Mononuclear cell (primary cell): ENCODE data around the gene CUTA. TPM values are rescaled to one million over a fixed set of nuclear protein-coding genes. Genes with fewer than 3 reads are reported as not detected.

Experiments
- H3K27me3 ChIP-seq: 2 replicates; pipeline ENCODE4 v1.6.0; 2011; ENCODE audit warnings: low read length, control low read depth; ENCODE audit not compliant: insufficient read depth
- H3K4me1 ChIP-seq: 2 replicates; pipeline ENCODE4 v1.5.1; 2011; ENCODE audit warnings: mild to moderate bottlenecking, low read length, control low read depth; ENCODE audit not compliant: insufficient read depth
- H3K4me3 ChIP-seq: 2 replicates; pipeline ENCODE4 v1.5.1; 2011; ENCODE audit warnings: mild to moderate bottlenecking, low read length, moderate library complexity
- H3K9me3 ChIP-seq: 2 replicates; pipeline ENCODE4 v1.5.1; 2011; ENCODE audit warnings: low read depth, mild to moderate bottlenecking, control low read depth, low read length
- total RNA-seq: library from RNA; depleted of rRNA; stranded (reverse); fragments of >200 nt; gene quantifications from one replicate; pipeline ENCODE4 v1.2.3, GENCODE V29; 2012

CUTA gene
- total RNA-seq, 1 donor = 66.3 TPM

- Histone ChIP-seq H3K9me3 (no peaks in the 10 kb centered on the region), H3K27me3 (no peaks in the 10 kb centered on the region), H3K4me3 (no peak overlapping the region), H3K4me1 (peaks cover 36% of the 10 kb centered on the region)
Observed at GRCh38 chr6:33443619-33444504, 26.0 kb upstream of the CUTA start.

- H3K4me3 ChIP-seq = no peak overlapping the region
- no peaks in the 10 kb centered on the region for H3K9me3 ChIP-seq
- no peaks in the 10 kb centered on the region for H3K27me3 ChIP-seq
- peaks cover 32% of the 10 kb centered on the region for H3K4me1 ChIP-seq
Observed at GRCh38 chr6:33443025-33443424, 25.1 kb upstream of the CUTA start.

DNA sequence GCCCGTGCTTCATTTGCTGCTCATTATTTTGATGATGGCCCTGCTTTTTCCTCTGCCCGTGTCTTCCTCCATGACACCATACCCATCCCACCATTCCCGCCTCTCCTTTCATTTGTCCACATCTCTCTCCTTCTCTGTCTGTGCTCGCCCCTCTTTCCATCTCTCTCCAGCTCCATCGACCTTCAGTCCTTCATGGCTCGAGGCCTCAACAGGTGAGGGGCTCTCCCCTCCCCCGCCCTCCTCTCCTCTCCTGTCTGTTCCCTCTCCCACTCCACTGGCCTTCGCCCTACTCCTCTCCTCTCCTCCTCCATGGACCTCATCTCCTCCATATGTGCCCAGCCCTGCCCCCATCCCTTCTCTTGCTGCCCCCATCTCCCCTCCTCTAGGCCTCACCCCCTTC lies 24.4 kb upstream of the CUTA start:
- Histone ChIP-seq H3K27me3 (no peaks in the 10 kb centered on the region), H3K9me3 (no peaks in the 10 kb centered on the region), H3K4me3 (no peak overlapping the region), H3K4me1 (peaks cover 32% of the 10 kb centered on the region)

DNA sequence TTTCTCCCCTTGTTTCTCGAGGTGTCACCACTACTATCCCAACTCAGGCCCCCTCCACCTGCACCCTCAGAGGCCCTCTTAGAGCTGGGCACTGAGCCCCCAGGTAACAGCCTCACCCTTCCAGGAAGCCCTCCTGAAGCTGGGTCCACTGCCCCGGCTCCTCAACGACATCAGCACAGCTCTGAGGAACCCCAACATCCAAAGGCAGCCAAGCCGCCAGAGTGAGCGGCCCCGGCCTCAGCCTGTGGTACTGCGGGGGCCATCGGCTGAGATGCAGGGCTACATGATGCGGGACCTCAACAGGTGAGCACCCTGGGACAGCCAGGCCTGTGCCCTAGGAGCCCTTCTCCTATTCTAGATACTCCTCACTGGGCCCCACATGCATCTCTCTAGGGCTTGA lies 23.6 kb upstream of the CUTA start:
- no peaks in the 10 kb centered on the region for H3K9me3 ChIP-seq
- H3K4me3 ChIP-seq = no peak overlapping the region
- H3K27me3 ChIP-seq = no peaks in the 10 kb centered on the region
- H3K4me1 ChIP-seq = peaks cover 26% of the 10 kb centered on the region

GRCh38 chr6:33440649-33441309 lies 22.9 kb upstream of the CUTA start:
- H3K27me3 ChIP-seq = no peaks in the 10 kb centered on the region

GRCh38 chr6:33439956-33440648 lies 22.2 kb upstream of the CUTA start:
- H3K27me3 ChIP-seq = no peaks in the 10 kb centered on the region
- no peaks in the 10 kb centered on the region for H3K9me3 ChIP-seq
- no peak overlapping the region for H3K4me3 ChIP-seq
- peaks cover 12% of the 10 kb centered on the region for H3K4me1 ChIP-seq

More at GRCh38 chr6:33440649-33441309, 22.9 kb upstream of the CUTA start:
- Histone ChIP-seq H3K4me1 (peaks cover 19% of the 10 kb centered on the region), H3K4me3 (no peak overlapping the region), H3K9me3 (no peaks in the 10 kb centered on the region)

DNA sequence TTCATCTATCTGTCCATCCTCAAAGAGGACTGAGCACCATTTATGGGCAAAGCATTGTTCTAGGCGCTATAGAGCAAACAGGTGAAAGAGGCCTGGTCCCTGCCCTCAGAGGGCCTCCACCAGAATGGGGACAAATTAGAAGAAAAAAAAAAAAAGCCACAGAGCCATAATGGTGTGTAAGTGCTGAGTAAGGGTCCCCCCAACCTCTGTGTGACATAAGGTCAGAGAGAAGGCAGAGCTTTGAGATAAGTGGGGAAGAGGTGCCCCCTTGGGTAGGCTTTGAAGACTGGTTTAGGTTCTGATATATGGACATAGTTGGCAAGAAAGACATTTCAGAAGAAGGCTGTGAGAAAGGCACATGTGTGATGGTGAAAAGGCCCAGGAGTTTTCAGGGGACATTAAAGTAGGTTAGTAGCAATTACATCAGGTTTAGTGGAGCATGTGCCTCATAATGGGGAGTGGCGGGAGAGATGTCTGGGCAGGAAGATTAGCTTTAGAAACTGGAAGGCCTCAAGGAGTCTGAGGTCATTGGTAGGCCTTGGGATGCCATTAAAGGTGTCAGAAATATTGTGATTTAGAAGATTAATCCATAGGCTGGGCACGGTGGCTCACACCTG lies 21.2 kb upstream of the CUTA start:
- H3K4me1 ChIP-seq = peaks cover 2% of the 10 kb centered on the region
- no peaks in the 10 kb centered on the region for H3K27me3 ChIP-seq
- H3K4me3 ChIP-seq = no peak overlapping the region
- no peaks in the 10 kb centered on the region for H3K9me3 ChIP-seq

DNA sequence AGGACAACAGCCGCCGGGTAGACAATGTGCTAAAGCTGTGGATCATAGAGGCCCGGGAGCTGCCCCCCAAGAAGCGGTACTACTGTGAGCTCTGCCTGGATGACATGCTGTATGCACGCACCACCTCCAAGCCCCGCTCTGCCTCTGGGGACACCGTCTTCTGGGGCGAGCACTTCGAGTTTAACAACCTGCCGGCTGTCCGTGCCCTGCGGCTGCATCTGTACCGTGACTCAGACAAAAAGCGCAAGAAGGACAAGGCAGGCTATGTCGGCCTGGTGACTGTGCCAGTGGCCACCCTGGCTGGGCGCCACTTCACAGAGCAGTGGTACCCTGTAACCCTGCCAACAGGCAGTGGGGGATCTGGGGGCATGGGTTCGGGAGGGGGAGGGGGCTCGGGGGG lies 19.8 kb upstream of the CUTA start:
- H3K4me1 ChIP-seq = peaks cover 7% of the 10 kb centered on the region
- H3K27me3 ChIP-seq = no peaks in the 10 kb centered on the region
- H3K9me3 ChIP-seq = no peaks in the 10 kb centered on the region
- no peak overlapping the region for H3K4me3 ChIP-seq

- peaks cover 34% of the 10 kb centered on the region for H3K4me1 ChIP-seq
- no peak overlapping the region for H3K4me3 ChIP-seq
- H3K9me3 ChIP-seq = no peaks in the 10 kb centered on the region
- no peaks in the 10 kb centered on the region for H3K27me3 ChIP-seq
Observed at GRCh38 chr6:33434961-33435360, 17.1 kb upstream of the CUTA start.

GRCh38 chr6:33433544-33434191 lies 15.8 kb upstream of the CUTA start:
- no peaks in the 10 kb centered on the region for H3K27me3 ChIP-seq
- no peak overlapping the region for H3K4me3 ChIP-seq
- H3K9me3 ChIP-seq = no peaks in the 10 kb centered on the region
- peaks cover 44% of the 10 kb centered on the region for H3K4me1 ChIP-seq

DNA sequence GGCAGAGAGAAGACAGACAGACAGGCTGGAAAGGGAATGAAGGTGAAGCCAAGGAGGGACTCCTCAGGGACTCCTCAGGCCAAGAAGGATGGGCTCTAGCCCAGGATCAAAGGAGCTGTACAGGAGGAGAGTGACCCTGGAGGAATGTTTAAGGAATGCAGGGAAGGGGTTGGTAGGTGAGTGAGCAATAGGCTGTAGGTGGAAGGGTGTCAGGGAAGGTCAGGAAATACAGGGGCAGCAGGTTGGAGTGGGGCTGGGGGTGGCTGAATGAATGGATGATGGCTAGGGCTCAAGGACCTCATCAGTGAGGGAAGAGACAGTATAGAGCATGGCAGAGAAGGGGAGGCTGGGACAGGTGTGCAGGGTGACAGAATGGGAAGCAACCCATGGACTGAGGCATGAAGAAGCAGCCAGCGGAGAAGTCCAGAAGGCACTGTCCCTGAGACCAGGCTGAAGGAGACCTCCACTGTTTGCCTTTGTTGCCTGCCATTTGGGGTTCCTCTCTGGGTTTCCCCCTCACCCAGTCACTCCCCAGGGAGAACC lies 15.2 kb upstream of the CUTA start:
- peaks cover 49% of the 10 kb centered on the region for H3K4me1 ChIP-seq
- no peak overlapping the region for H3K4me3 ChIP-seq
- H3K9me3 ChIP-seq = no peaks in the 10 kb centered on the region
- H3K27me3 ChIP-seq = no peaks in the 10 kb centered on the region

GRCh38 chr6:33432546-33432945 lies 14.6 kb upstream of the CUTA start:
- Histone ChIP-seq H3K9me3 (no peaks in the 10 kb centered on the region), H3K4me1 (peaks cover 51% of the 10 kb centered on the region), H3K4me3 (no peak overlapping the region), H3K27me3 (no peaks in the 10 kb centered on the region)

DNA sequence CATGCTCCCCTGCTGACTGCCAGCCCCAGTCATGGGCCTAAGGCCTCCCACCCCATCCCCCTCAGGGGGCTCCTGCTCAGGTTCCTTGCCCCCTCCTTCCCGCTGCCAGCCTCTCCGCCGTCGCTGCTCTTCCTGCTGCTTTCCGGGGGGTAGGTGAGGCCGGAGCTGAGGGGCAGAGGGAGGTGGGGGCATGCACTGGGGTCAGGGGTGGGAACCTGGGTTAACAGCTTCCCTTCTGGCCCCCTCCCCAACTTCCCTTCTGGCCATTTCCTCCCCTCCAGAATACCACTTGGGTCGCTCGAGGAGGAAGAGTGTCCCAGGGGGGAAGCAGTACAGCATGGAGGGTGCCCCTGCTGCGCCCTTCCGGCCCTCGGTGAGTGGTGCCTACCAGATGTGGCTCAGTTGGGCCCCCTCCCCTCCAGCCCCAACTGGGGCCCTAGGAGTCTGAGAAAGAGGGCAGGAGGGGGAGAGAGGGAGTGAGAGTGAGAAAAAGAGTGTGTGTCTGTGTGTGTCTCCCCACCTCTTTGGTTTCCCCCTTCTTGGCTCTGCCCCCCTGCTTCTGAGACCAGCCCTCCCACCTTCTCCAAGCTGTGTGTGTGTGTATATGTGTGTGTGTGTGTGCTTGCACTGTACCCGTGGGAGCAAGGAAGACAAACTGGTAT lies 14.1 kb upstream of the CUTA start:
- Histone ChIP-seq H3K4me3 (no peak overlapping the region), H3K4me1 (peaks cover 56% of the 10 kb centered on the region)

More for the DNA sequence above, 14.1 kb upstream of the CUTA start:
- Histone ChIP-seq H3K9me3 (no peaks in the 10 kb centered on the region), H3K27me3 (no peaks in the 10 kb centered on the region)
